GM19324 (cell line): ENCODE measurements around the gene CCDC82.

Experiments
- ATAC-seq: cut with Tn5 transposase; IDR thresholded peaks from one replicate; pipeline ENCODE4 v1.9.1; 2021; ENCODE audit warnings: mild to moderate bottlenecking, moderate library complexity; ENCODE audit not compliant: unreplicated experiment, low FRiP score

Gene CCDC82

DNA sequence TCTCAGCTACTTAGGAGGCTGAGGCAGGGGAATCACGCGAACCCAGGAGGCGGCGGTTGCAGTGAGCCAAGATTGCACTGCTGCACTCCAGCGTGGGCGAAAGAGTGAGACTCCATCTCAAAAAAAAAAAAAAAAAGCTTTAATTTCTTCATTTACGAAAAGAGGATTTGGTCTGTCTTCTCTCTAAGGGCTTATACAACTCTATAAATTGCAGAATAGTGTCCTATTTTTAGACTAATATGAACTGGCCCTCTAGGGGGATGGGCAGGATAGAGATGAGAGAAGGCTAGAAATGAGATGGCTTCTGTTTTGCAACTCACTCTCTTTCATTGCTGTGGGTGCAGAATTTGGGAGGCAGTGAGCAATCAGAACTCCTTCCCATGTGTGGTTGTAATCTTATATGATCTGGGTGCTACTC, 58.0 kb downstream of the CCDC82 start:
- ATAC-seq: no peak

DNA sequence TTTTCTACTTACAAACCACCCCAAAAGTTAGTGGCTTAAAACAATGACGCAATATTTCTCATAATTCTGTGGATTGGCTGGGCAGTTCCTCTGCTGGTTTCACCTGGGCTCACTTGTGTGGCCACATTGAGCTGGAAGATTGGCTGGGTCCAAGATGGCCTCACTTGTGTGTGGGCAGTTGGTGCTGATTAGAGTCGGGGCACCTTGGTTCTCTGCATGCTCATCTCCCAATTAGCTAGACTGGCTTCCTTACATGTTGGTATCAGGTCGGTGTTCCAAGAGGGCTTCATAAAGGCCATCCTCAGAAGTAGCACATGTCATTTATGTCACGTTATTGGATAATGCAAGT, 59.2 kb downstream of the CCDC82 start:
- ATAC-seq: no peak

DNA sequence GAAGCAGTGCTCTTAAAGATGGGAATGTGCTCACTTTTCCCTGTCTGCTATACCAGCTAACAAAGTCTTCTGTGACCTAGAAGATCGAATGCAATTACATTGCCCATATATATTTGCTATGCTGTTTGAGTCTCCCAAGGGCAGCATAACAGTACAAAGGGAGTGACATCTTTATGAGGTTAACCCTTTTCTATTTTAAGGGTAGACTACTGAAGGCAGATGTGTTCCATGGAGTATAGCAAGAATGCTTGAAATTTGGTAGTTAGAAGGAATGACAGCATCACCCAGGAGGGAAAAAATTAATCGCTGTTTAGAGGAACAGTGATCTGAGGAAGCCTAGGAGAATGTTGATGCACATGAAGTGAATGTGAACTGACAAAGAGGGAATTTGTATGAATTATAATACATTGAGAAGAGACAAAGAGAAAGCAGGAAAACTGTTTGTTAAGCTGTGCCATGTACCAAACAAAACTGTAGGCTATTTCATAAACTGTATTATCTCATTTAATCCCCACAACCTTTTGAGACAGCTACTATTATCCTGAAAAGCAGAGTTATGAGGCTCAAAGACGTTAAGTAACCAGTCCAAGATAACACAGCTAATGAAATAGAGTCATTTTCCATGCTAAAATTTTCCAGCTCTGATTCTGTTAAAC, 59.7 kb downstream of the CCDC82 start:
- ATAC-seq: no peak

DNA sequence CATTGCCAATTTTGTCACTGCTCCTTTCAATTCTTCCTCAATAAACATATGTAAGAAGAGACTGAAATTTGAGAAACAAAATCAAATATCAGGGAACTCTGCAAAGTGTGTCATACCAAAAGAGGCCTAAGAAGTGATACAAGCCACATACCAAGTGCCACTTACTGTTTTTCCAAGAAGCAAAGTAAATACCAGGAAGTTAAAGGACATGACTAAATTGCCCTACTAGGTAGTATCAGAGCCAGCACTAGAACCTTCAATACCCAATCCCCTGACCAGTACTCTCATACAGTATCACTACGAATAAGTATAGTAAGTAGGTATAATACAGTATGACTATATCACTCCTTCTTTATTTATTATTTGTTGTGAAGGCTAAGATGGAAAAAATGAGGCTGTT, 60.3 kb downstream of the CCDC82 start:
- ATAC-seq: no peak

DNA sequence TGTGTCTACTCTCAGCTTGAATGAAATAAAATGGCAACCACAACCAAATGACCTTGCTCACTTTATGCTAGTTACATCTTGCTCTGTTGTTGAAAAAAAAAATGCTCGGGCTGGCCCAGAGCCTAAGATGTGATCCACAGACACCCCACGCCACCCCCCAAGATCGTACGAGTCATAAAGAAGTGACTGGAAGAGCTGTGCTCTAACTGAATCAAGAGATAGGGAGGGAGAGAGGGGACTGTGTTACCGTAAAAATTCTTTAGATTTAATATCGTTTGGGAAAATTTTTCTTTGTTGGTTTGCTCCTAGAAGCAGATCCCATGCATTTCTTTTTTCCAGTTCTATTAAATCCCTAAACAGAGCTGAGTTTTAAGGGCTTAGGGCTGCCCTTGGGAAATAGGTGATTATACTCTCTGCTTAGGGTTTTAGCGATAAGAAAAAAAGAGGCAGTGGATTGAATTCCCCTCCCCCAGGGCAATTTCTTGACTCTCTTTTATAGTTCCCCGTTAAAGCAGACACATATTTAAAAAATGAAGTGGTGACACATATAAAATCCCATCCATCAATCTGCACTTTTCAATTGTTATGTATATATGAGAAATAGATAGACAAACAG, 61.2 kb downstream of the CCDC82 start:
- no peak for ATAC-seq

DNA sequence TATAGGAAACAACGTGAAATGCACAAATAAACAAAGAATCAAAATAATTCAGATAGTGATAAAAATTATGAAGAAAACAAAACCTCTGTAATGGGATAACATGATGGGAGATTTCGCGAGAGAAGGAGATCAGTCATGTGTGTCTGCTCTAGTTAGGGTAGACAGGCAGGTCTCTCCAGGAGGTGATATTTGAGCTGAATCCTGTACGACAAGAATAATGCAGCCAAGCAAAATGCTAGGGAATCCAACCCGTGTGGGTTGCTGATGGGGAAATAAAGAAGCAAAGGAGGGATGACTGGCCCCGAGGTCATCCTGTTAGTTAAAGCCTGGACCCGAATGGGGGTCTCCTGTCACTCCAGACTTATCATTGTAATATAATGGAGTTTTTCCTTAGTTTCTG, 62.8 kb downstream of the CCDC82 start:
- no peak for ATAC-seq

DNA sequence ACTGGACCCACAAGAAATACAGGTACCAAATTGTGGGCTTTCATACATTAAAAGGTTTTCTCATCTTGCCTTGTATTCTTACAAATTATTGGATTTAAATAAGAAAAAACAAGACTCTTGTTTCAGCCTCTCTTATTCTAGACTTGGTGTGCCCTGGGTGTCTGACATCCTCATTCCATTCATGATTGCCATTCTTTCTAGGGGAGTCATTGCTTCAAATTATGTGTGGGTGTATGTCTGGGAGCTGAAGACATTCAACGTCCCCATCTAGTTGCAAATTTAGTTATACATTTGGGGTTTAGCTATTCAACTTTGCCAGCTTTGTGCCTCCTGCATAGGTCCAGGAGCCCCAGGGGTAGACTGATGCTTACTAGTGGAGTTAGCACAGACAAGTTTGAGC, 64.8 kb downstream of the CCDC82 start:
- no peak for ATAC-seq

DNA sequence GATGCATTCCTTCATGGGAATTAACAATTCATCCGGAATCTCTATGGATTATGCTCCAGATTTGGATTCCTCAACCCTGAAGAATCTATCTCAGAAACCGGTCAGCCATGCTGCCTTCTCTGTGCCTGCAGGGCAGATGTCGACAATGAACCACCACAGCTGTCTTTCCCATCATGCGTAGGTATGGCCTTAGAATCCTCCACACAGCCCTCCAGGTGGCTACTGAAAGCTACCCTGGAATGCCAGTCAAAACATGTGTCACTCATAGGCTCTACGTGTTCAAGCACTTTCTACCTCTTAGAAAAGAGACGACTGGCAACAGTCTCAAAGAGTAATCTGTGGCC, 66.1 kb downstream of the CCDC82 start:
- ATAC-seq: no peak

DNA sequence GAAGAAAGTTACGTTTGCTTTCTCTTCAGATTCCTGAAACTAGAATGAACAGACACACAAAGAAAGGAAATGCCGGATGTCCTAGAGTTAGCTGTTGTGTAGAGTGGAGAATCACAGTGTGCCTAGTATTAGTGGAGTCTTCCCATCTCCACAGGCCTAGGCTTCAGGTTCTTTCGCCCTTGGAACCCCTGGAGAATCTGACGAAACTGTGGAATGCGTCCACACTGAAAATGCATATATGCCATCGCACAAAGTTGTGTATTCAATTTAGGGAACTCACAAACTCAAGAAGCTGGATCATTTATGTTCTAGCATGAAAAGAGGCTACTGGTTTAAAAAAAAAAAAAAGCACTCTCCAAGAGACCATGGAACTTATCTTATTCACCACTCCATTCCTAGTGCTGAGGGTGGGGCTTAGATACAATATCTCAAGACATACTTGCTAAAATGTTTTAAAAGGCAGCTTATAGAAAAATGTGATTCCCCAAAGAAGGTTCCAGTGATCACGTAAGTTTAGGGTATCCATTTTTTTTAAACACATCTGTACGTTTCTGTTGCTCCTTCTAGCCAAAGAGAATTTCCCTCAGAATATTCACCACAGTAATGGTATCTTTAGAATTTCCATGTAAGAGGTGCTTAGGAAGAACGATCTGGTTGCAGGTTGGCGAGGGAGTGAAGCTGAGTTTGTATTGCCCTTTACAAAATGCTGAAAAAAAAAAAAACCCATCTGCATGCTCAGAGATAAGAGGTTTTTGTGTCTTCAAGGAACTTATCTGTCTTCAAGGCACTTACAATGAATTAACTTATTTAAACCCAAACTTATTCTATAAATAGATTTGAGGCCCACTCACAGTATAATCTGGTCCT, 66.7 kb downstream of the CCDC82 start:
- ATAC-seq: no peak

DNA sequence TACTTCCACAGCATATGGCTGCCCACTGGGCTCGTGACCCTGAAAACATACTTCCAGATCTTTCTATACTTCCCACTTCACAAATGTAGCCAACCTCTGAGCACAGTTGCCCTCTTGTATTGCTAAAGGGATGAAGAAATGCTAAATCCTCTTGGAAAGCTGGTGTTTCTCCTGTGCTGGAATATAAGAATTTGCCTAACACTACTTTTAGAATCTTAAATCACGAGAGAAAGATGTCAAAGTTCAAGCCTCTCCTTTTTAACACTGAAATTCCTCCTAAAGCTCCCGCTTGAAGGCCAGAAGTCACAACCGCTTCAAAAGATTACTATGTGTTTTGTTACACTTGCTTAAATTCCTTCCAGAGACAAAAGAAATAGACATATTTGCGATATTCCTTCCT, 68.6 kb downstream of the CCDC82 start:
- ATAC-seq: no peak

DNA sequence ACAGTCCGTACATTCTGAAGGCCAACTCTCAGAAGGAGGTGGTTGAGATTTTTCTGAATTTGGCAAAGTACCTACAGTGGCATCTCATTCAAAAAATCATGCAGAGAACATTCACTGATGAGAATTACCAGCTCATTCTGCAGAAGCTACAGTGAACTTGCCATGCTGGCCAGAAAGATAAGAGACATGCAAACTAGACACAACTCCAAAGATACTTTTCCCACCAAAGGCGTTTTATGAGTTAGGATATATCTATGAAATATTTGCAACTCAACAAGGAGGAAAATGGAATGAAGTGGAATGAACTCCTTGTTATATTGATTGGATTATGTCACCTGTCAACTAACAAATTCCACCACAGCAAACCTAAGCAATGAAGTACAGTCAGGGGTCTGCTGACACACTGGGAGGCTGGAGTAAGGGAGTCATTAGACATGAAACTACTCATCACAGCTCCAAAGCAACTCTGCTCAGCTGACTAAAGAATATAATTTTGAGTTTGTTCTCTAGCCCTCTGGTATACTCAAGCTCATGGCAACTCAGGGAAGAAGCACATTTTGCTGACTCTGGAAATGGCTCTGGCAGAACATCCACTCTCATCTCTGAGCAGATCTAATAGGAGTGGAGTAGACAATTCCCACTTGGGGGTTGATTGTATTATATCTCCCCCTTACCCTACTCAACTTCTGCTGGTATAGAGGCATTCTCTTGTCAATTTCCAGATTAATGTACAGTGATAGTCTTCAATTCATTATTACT, 69.6 kb downstream of the CCDC82 start:
- ATAC-seq: no peak

DNA sequence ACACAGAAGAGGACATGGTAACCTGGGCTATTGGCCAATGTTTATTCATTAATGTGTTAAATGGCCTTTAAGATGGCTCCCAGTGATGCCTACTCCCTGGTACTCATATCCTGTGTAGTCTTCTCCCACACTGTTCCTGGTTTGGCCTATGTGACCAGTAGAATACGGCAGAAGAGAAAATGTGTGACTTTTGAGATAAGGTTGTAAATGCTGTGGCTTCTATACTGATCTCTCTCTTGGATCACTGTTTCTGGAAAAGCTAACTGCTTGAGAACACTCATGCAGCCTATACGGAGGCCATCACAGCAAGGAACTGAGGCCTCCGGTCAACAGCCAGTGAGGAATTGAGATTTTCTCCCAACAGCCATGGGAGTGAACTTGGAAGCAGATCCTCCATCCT, 70.9 kb downstream of the CCDC82 start:
- ATAC-seq: no peak

DNA sequence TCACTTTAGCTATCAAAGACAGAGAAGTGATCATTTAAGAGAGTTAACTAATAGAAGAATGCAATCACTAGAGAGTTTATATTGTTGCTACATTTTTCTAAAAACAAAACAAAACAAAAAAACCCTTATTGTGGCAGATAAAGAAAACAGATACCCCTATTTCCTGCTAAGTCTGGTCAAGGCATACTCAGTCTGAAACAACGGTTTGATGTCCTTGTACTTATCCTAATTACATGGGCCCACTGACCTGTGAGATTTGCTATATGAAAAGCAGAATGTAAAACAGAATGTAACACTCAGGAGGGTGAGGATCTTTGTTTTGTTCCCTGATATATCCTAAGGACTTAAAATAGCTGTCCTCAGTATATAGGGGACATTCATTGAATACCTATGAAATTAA, 71.3 kb downstream of the CCDC82 start:
- no peak for ATAC-seq

DNA sequence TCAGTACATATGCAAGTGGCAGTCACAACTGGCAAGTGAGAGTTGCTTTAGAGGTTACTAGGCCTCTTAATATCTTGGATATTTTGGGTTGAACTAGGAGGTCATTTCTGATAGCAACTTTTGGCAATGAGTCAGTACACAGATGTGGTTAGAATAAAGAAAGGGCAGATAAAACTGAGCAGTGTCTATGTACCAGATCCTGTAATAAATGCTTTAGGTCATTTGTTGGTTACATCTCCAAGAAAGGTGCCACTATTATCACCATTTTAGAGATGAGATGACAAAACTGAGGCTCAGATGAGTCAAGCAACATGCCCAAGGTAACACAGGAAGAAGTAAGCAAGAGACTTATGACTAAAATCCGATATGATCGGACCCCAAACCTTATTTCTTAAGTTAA, 71.7 kb downstream of the CCDC82 start:
- no peak for ATAC-seq

DNA sequence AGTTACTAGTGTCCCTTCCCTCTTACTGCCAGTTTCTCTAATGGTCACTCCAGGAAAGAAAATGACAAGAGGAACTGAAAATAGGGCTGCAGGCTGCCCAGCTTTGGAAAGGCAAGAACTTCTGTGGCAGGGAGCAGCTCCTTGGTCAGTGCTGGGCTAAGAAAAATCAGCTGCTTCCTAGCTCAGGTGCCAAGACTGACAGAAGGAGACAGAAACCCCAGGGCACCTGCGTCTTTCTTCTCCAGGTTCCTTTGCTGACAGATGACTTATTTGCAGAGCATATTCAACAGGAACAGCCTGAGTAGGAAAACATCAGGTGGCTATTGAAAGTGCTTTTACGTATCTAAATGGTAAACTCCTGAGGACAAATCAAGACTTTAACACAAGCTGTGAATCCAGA, 72.1 kb downstream of the CCDC82 start:
- no peak for ATAC-seq

DNA sequence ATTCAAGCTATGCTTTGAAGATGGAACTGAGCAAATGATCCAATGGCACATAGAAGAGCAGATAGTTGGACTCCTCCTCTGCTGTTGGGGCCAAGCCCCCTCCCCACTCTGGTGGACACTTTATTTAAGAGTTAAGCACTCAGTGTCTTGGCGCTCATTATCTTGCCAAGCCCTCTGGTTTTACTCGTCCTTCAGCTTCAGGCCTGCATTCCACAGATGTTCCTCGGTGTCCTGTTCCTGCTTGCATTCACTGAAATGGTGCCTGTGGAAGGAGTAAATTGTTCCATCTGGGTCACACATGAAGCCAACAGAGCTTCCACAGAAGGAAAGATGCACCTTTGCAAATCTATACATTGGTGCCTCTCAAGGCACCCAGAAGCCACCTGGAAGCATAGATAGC, 72.8 kb downstream of the CCDC82 start:
- ATAC-seq: no peak

DNA sequence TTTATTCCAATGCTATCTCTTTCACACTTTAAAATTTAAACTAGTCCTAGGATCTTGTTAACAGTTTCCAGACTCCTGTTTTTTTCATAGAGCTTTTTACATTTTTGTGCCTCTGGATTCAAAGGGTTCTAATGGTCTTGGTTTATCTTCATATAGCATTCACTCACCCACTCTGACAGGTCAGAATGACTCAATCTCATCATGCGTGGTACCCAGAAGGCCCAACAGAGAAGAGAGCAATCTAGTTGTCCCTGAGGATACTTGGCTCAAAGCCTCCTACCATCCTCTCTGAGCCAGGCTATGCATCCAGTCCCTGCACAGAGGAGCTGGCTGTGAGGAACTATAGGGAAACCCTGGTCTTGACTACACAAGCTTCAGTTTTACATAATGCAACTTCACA, 74.2 kb downstream of the CCDC82 start:
- ATAC-seq: no peak

DNA sequence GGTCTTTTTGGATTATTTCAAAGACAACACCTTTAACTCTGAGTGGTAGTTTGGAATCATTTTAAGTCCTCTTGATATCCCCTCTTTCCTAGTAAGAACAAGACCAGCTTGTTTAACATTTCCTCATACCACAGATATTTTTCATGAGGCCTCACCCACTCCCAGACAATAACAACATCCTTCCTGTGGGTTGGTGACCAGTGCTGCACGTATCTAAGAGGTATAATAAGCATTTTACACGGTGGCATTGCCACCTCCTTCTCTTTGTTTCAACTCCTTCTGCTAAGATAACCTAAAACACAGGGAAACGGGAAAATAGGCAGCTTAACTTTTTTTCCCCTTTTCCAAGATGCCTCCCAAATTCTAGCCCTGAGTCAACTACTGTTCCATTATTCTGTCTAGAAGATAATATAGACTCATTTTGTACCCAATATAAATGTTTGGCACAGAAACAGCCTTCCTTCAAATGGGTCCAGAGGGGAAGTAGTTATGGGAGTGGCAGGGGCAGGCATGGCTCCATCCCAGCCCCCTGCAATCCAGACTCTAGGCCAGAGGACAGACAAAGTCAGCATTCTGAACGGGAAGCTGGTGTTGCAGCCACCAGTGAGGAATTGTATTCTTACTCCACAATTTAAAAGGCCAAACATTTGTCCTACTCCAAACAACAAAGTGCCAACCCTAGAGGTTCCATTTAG, 75.2 kb downstream of the CCDC82 start:
- no peak for ATAC-seq

DNA sequence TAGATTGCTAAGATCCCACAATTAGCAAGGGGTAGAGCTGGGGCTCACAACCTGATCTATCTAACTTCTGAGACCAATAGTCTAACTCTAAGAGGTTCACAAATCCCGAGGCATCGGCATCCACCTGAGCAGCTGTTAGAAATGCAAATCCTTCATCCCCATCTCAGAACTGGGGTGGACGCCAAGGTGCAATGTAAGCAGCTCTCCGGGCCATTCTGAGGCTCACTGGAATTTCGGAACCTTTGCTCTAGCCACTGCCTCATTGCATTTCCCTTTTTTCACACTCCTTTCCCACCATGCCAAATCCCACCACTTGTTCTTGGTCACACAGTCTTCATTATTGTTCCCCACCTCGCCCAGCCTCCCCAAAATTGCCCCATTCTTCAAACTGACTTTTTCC, 76.5 kb downstream of the CCDC82 start:
- ATAC-seq: no peak

DNA sequence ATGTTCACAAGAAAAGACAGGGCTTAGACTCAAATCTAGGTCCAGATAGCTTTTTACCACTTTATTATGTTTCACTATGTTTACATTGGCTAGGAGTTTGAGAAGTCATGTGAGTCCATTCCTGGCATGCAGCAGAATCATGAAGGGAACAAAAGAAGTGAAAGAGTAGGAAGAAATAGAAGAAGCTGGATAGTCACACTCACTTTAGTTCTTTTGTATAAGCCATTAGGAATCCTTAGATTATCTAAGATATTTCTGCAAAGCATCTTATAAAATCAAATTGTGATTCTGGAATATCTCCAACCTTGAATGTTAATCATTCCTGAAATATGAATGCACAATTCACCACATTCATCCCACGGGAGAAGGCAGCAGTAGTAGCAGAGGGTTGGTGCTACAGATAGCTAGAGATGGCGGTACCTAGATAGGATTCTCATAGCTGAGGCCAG, 78.6 kb downstream of the CCDC82 start:
- no peak for ATAC-seq

DNA sequence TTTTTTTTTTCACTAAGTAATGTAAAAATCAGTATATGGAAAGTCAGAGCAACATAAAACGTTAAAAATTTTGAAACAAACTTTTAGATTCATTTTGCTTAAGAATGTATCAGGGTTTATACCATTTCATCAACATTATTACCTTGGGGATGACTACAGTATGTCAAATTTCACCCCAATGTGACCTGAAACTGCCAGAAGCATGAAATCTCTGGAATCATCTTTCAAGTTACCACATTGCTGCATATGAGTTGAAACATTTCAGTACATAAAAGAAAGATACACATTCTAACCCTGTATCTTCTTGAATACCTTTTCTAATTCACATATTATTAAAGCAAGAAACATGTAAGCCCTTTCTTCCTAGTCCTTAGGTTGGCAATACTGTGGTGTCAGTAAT, 79.5 kb downstream of the CCDC82 start:
- no peak for ATAC-seq
